Stimulated activated CD8-positive, alpha-beta memory T cell treated with anti-CD3 and anti-CD28 coated beads, Interleukin-12 subunit alpha, Interleukin-12 subunit beta, amount 100 ng/mL, for 24 hours (primary cell): Measurements from ENCODE around the gene GIPC2.

Experiments
- DNase-seq: peaks from one replicate; pipeline ENCODE4 v3.0.0-alpha.2; 2020; ENCODE audit errors: extremely low read depth

The GIPC2 gene

GRCh38 chr1:78145105-78145580, 99.4 kb downstream of the GIPC2 start:
- no peak for DNase-seq

GRCh38 chr1:78146205-78146771, 100.5 kb downstream of the GIPC2 start:
- no peak for DNase-seq

GRCh38 chr1:78147031-78147430, 101.3 kb downstream of the GIPC2 start:
- DNase-seq = no peak

- DNase-seq = no peak
Measured at GRCh38 chr1:78153092-78153736, 107.4 kb downstream of the GIPC2 start.

- no peak for DNase-seq
Measured at GRCh38 chr1:78155121-78155520, 109.4 kb downstream of the GIPC2 start.

- no peak for DNase-seq
Measured at GRCh38 chr1:78156805-78157521, 111.2 kb downstream of the GIPC2 start.

GRCh38 chr1:78165816-78166215, 120.0 kb downstream of the GIPC2 start:
- DNase-seq = no peak

GRCh38 chr1:78168306-78168705, 122.5 kb downstream of the GIPC2 start:
- no peak for DNase-seq

GRCh38 chr1:78170859-78171258, 125.1 kb downstream of the GIPC2 start:
- no peak for DNase-seq

GRCh38 chr1:78171736-78172590, 126.2 kb downstream of the GIPC2 start:
- DNase-seq = no peak

- no peak for DNase-seq
Measured at GRCh38 chr1:78176448-78176847, 130.7 kb downstream of the GIPC2 start.

GRCh38 chr1:78177708-78178270, 132.0 kb downstream of the GIPC2 start:
- DNase-seq = no peak

GRCh38 chr1:78178816-78179215, 133.1 kb downstream of the GIPC2 start:
- no peak for DNase-seq

- DNase-seq = no peak
Measured at GRCh38 chr1:78184460-78185072, 138.8 kb downstream of the GIPC2 start.
